HG02798 (cell line): Measurements from ENCODE around the gene SPCS3.
A peak's percentile ranks its signal among the peaks of the same experiment; 100 is the strongest.
"Not testable (repeated sequence)": the region's sequence is repeated elsewhere in the genome, so short reads cannot be mapped to it uniquely, and the experiment has no call there.

Source experiments
- ATAC-seq: cut with Tn5 transposase; IDR thresholded peaks from one replicate; pipeline ENCODE4 v1.9.1; 2021; ENCODE audit warnings: mild to moderate bottlenecking; ENCODE audit not compliant: unreplicated experiment, poor library complexity

The SPCS3 gene

DNA sequence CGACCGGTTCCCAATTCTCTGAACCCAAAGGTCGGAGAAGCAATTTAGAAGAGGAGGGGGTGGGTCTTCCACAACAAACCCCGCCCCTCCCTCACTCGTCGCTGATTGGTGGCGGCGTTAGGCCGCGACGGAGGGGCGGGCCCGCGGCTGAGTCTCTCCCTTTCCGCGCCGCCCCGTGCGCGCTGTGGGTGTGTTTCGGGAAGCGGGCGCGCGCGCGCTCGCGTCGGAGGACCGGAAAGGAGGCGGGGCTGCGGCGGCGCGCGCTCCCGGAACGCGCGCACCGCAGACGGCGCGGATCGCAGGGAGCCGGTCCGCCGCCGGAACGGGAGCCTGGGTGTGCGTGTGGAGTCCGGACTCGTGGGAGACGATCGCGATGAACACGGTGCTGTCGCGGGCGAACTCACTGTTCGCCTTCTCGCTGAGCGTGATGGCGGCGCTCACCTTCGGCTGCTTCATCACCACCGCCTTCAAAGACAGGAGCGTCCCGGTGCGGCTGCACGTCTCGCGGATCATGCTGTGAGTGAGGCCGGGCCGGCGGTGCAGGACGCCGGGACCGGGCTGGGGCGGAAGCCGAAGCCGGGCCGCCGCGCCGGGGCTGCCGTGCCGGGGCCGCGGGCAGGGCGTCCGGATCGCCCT, at the start of gene SPCS3:
TSS of gene SPCS3 (plus strand) at position 263 of the 636 bp plus-strand sequence. CDS start at position 374, 111 bp downstream.
- ATAC-seq, result peak; percentile 94

DNA sequence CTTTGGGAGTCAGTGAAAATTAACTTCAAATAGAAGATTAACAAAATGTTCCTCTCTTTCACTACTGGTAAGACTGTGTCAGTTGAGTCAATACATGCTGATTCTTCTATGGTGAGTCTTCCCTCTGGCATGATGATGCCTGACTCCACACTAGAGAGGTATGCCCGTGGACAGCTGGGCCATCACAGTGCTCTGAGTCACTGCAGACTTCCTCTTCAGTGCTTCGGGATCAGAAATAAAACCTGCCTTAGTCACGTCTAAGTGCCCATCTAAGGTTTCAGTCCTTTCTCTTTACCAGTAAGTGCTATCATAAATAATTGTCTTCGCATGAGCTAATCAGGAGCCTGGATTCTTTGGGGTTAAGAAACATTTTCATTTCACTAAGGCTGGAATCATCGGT, 49.1 kb upstream of the SPCS3 start:
- no peak for ATAC-seq

DNA sequence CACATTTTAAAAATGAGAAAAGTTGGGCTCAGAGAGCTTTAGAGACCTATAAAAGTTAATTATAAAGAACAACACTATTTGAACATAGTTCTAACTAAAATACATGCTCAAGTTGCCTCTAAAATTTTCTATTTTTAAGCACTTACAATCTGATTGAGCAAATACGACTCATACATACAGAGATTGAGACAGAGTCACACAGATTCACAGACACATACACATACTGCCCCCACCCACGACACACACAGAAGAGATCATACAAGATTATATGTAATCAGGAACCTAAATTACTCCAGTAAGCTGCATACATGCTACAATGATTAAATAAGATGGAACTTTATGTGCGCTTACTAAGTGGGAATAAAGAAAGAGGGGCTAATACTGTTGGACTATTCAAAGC, 48.0 kb upstream of the SPCS3 start:
- no peak for ATAC-seq

DNA sequence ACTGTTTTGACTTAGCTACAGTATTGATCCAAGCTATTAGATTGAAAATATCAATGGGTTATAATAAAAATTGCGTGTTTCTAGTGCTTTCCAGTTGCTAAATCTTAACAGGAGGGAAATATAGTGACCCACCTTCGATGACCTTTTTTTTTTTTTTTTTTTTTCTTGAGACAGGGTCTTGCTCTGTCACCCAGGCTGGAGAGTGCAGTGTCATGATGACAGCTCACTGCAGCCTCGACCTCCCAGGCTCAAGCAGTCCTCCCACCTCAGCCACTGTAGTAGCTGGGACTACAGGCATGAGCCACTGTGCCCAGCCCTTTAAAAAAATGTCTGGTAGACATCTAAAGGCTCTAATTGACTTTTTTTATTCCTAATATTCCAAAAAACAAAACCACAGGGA, 47.0 kb upstream of the SPCS3 start:
- ATAC-seq, result no peak

- ATAC-seq, result no peak
Measured at GRCh38 chr4:176273736-176274135, 46.0 kb upstream of the SPCS3 start.

DNA sequence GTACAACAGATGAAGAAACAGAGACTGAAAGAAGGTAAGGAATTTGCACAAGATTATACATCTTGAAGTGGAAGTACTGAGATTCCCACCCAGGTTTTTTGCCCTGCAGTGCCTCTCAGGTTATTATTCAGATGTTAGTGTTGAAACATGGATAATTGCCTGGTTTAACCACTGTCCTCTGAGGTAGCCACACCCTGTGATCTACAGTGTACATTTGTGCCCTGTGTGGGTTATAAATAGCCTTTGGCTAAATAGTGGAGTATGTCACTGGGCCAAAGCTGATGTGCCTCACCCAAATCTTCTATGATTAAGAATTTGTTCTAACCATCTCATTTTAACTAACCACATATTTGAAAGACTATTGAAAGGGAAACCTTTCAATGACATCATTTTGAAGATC, 45.3 kb upstream of the SPCS3 start:
- ATAC-seq, result no peak

DNA sequence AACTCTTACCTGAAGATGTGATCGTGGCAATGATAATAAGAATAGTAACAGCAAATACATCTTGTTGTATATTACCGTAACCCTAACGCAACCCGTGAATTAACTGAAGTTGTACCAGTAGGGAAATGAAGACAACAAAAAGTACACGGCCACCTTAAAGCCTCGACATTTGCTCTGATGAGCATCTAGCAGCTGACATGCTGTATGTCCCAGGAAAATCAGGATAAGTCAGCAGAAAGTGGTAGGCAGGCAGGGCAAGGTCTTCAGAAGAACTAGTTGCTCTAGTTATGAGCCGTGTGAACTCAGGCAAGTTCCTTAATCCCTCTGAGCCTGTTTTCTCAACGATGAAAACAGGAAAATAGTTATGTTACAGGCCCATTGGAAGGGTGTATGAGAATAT, 43.1 kb upstream of the SPCS3 start:
- ATAC-seq, result no peak

DNA sequence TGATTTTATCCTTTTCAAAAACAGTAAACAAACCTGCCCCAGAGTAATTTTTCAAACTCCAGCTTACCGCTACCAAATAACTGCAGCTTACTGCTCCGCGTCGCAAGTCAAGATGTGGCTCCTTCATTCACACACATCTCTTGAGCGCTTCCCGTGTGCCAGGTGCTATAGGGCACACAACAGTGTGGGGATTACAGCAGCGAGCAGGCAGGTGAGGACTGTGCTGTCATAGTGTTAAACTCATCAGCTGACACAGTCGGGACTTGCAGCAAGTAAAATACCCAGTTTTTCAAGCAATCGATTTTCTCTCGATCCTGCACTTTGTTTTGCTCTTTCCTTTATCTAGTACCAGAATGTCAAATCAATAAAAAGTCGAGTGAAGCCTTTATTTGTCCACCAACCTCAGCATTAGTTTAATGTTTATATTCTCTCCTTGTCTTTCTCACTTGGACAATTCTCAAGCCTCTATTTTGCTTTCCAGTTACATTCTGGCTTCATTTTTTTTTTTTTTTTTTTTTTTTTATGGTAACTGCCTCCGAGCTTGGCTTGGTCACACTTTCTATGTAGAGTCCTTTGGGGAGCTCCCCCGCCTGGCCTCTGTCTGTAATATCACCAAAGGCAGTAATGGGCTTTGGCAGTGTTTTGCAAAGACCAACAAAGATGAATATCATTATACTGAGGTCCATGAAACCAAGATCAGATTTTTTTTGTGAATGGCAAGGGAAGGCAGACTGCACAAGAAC, 42.4 kb upstream of the SPCS3 start:
- ATAC-seq, result peak; percentile 95

DNA sequence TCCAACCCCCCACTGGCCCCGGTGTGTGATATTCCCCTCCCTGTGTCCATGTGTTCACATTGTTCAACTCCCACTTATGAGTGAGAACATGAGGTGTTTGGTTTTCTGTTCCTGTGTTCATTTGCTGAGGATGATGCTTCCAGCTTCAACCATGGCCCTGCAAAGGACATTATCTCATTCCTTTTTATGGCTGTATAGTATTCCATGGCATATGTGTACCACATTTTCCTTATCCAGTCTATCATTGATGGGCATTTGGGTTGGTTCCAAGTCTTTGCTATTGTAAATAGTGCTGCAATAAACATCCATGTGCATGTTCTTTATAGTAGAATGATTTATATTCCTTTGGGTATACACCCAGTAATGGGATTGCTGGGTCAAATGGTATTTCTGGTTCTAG, 40.2 kb upstream of the SPCS3 start:
- not testable (repeated sequence) for ATAC-seq

DNA sequence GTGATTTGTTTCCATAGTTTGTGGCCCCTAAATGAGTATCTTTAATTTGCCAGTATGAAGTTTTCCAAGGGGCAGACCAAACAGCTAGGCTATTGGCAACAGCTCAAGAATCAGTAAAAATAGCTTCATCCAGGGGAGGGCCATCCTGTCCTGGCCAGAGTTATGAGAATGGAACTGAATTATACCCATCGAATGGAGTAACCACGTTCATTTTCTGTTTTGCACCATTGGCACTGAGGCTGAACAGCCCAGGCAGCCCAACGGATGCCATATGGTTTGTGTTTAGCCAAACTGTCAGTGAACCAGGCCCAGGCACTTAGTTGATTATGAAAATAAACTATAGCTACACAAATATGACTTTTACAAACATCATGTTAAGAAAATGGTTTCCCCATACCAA, 33.0 kb upstream of the SPCS3 start:
- no peak for ATAC-seq

DNA sequence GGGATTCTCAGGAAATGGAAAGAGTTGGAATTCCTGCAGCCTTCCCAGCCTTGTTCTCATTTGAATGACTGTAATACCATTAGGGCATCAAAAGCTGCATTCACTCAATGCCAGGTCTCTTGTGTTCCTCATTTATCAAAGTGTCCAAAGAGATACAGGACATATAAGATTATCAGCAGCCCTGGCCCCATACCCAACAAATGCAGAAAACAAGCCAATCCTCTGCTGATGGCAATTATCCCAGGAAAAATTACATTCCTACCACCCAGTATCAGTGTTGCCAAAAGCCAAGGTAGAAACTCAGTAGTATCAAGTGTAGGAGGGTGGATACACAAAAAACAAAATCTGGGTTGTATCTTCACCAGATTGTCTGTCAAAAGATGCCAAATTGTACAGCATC, 32.2 kb upstream of the SPCS3 start:
- no peak for ATAC-seq

- ATAC-seq, result no peak
Measured at GRCh38 chr4:176288020-176288419, 31.7 kb upstream of the SPCS3 start.

GRCh38 chr4:176289561-176289960, 30.2 kb upstream of the SPCS3 start:
- ATAC-seq, result no peak

DNA sequence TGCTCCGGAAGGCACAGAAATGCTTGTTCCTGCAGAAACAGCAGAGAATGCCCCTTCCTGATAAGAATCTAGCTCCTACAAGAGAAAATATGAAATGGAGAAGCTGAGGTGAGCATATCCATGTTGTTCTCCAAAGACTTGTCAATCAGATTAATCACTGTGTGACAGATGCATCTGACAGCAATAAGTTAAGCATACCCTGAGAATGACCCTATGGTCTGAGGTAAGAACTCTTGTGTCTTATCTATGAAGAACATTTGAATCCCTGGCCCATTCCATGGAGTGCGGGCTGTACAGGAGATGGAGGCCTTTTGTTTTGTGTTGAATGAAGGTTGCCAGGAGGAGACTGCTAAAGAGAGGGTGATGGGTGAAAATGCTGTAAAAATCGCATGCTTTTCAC, 29.2 kb upstream of the SPCS3 start:
- ATAC-seq, result no peak

GRCh38 chr4:176291748-176292147, 28.0 kb upstream of the SPCS3 start:
- no peak for ATAC-seq

DNA sequence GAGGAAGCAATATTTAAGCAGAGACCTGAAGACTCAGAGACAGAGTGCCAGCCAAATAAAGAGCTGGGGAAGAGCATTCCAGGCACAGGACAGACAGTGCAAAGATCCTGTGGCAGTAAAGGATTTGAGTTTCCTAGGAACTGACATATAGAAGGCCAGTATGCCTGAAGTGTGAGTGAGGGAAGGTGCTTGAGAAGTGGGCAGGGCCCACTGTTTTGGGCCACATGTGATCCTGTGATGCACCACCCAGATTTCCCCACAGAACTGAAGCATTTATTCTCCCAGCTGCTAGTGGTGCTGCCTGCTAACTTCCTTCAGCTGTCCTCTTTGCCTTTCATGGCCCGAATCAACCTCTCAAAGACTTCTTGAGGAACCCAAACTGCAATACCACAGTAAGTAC, 26.8 kb upstream of the SPCS3 start:
- no peak for ATAC-seq

- no peak for ATAC-seq
Measured at GRCh38 chr4:176293660-176294059, 26.1 kb upstream of the SPCS3 start.

DNA sequence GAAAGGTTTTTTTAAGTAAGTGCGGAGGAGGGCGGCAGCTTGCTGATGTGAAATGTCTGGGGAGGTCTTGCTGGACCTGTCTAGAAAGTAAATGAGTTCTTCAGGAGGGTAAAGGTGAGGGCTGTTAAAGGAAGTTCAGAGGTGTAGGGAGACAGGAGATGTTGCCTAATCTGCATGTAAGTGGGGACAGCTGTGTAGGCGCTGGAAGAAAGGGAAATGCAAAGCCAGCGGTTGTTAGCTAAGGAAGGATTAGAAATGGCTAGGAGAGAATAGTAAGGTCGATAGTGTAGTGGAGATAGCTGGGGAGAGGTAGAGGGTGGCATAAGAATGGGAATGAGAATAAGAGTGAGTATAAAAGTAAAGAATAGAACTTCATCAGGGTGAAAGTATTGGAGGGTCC, 23.9 kb upstream of the SPCS3 start:
- ATAC-seq, result not testable (repeated sequence)

- no peak for ATAC-seq
Measured at GRCh38 chr4:176298664-176299063, 21.1 kb upstream of the SPCS3 start.

DNA sequence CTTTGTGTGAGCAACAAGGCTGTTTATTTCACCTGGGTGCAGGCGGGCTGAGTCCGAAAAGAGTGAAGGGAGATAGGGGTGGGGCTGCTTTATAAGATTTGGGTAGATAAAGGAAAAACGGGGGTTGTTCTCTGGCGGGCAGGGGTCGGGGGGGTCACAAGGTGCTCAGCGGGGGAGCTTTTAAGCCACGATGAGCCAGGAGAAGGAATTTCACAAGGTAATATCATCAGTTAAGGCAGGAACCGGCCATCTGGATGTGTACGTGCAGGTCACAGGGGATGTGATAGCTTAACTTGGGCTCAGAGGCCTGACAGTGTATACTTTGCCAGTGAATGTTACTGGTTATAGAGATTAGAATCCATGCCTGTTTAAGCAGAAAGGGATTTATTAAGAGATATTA, 19.7 kb upstream of the SPCS3 start:
- ATAC-seq, result no peak

DNA sequence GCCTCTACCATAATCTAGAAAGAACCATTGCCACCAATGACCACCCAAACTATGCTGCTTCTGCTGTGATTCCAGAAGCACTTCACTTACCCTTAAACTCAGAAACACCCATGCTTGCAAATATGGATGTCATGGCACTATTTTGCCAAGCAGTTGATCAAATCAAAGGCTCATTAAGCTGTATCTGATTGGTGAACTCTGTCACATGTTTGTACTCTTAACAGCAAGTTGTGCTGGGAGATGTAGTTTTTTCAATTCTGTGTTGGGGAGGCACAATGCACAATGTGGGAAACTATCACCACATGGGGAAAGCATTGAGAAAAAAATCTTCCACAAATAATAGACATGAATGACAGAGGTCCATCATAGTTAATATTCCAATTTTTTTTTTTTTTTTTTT, 19.2 kb upstream of the SPCS3 start:
- ATAC-seq, result peak; percentile 50
